GM19452 (cell line): ENCODE results near the gene FYB2.

Experiments
- ATAC-seq: cut with Tn5 transposase; IDR thresholded peaks from one replicate; pipeline ENCODE4 v1.9.1; 2021; ENCODE audit not compliant: unreplicated experiment

The FYB2 gene

GRCh38 chr1:56719171-56719570, 100.0 kb downstream of the FYB2 start:
- ATAC-seq: no peak

GRCh38 chr1:56715156-56715555, 104.0 kb downstream of the FYB2 start:
- no peak for ATAC-seq

- ATAC-seq: no peak
Measured at GRCh38 chr1:56713112-56713511, 106.1 kb downstream of the FYB2 start.

GRCh38 chr1:56712150-56712549, 107.1 kb downstream of the FYB2 start:
- no peak for ATAC-seq

- ATAC-seq: no peak
Measured at GRCh38 chr1:56710646-56711045, 108.6 kb downstream of the FYB2 start.

GRCh38 chr1:56709995-56710394, 109.2 kb downstream of the FYB2 start:
- no peak for ATAC-seq

GRCh38 chr1:56709269-56709880, 109.8 kb downstream of the FYB2 start:
- ATAC-seq: peak; percentile 61

GRCh38 chr1:56707379-56707778, 111.8 kb downstream of the FYB2 start:
- no peak for ATAC-seq

- ATAC-seq: no peak
Measured at GRCh38 chr1:56703747-56704146, 115.5 kb downstream of the FYB2 start.

- no peak for ATAC-seq
Measured at GRCh38 chr1:56696663-56697062, 122.5 kb downstream of the FYB2 start.

GRCh38 chr1:56688522-56689026, 130.6 kb downstream of the FYB2 start:
- peak; percentile 77 for ATAC-seq

GRCh38 chr1:56686169-56686568, 133.0 kb downstream of the FYB2 start:
- ATAC-seq: no peak

- ATAC-seq: no peak
Measured at GRCh38 chr1:56683569-56683968, 135.6 kb downstream of the FYB2 start.

- ATAC-seq: no peak
Measured at GRCh38 chr1:56676571-56677035, 142.6 kb downstream of the FYB2 start.

GRCh38 chr1:56675763-56676162, 143.4 kb downstream of the FYB2 start:
- ATAC-seq: no peak

GRCh38 chr1:56672579-56672978, 146.6 kb downstream of the FYB2 start:
- ATAC-seq: no peak

GRCh38 chr1:56671542-56671941, 147.7 kb downstream of the FYB2 start:
- no peak for ATAC-seq

GRCh38 chr1:56671085-56671484, 148.1 kb downstream of the FYB2 start:
- ATAC-seq: no peak

- no peak for ATAC-seq
Measured at GRCh38 chr1:56670350-56670749, 148.9 kb downstream of the FYB2 start.
